HepG2 (cell line): ENCODE results near the gene CLIC4. TPM values are rescaled to one million over a fixed set of nuclear protein-coding genes. Genes with fewer than 3 reads are reported as not detected.

Experiments
- ATAC-seq: fragments of 200-7000 bp; cut with Tn5 transposase; 3 replicates; pipeline ENCODE4 v1.9.1; 2020; ENCODE audit warnings: mild to moderate bottlenecking, moderate library complexity
- BruUV-seq: library from RNA; stranded (reverse); fragments of 400-500 nt; replicated peaks from 2 replicates; lab custom pipeline; 2021; lab: Mats Ljungman, UMichigan
- CTCF ChIA-PET: fragments of 300-600 bp; formaldehyde crosslinking; extraction: SDS; loops from one replicate; lab custom pipeline; 2021; ENCODE audit warnings: low total read pairs, inconsistent platforms, low intra/inter-chr PET ratio; lab: Yijun Ruan, JAX
- POLR2A ChIA-PET: fragments of 350-600 bp; sonication (Branson Sonifier 250); formaldehyde crosslinking; loops from one replicate; lab custom pipeline; 2020; ENCODE audit warnings: antibody characterized with exemption, inconsistent platforms; lab: Yijun Ruan, JAX
- DNase-seq: peaks from one replicate; pipeline ENCODE4 v3.0.0-alpha.2; 2015; ENCODE audit warnings: low spot score
- FAIRE-seq: peaks from 3 replicates; lab custom pipeline; 2011; peaks lifted over from hg19 to GRCh38; lab: Jason Lieb, UNC
- H2AFZ ChIP-seq: one replicate; pipeline ENCODE4 v1.6.1; 2011; ENCODE audit warnings: low read length, inconsistent platforms
- H3K27ac ChIP-seq: fragments of 300-600 bp; 3 replicates; pipeline ENCODE4 v1.8.0; 2011; ENCODE audit warnings: mixed run types, mild to moderate bottlenecking, mixed read lengths, low read length, inconsistent platforms; ENCODE audit not compliant: insufficient read depth; ENCODE audit errors: extremely low read length
- H3K27me3 ChIP-seq, 2 experiments: fragments of 200-600 bp in 1 of 2; 2 replicates in 1 of 2; 3 replicates in 1 of 2; pipeline versions ENCODE4 v1.6.0 to v1.8.0; 2011; ENCODE audit warnings: low read length in 2 of 2, mild to moderate bottlenecking in 2 of 2, moderate library complexity in 2 of 2, inconsistent platforms in 1 of 2; ENCODE audit not compliant: insufficient read depth in 2 of 2, control insufficient read depth in 1 of 2
- H3K36me3 ChIP-seq, 2 experiments: fragments of 200-600 bp in 1 of 2; replicated peaks in 1 of 2; 2 replicates in 1 of 2; 3 replicates in 1 of 2; pipeline versions ENCODE4 v1.5.1 to v1.8.0; 2011; ENCODE audit warnings: low read length in 2 of 2, inconsistent platforms in 1 of 2; ENCODE audit not compliant: insufficient read depth in 2 of 2, control insufficient read depth in 1 of 2
- H3K4me1 ChIP-seq: 2 replicates; pipeline ENCODE4 v1.5.1; 2012; ENCODE audit warnings: low read length, inconsistent platforms; ENCODE audit not compliant: insufficient read depth
- H3K4me2 ChIP-seq: 2 replicates; pipeline ENCODE4 v1.6.0; 2011; ENCODE audit warnings: low read depth, low read length, inconsistent platforms
- H3K4me3 ChIP-seq, 3 experiments: fragments of 200-600 bp in 1 of 3; sonication (generic), shearing (Covaris generic) in 1 of 3; replicated peaks in 1 of 3; 2 replicates each; pipeline ENCODE4 v1.5.1; 2011 to 2016; ENCODE audit warnings: low read length in 3 of 3, inconsistent platforms in 2 of 3, low read depth in 2 of 3, mild to moderate bottlenecking in 2 of 3, control low read depth in 1 of 3, mixed read lengths in 1 of 3; ENCODE audit not compliant: insufficient read depth in 1 of 3
- H3K79me2 ChIP-seq: one replicate; pipeline ENCODE4 v1.6.1; 2011; ENCODE audit warnings: low read length, inconsistent platforms; ENCODE audit not compliant: insufficient read depth
- H3K9ac ChIP-seq: 2 replicates; pipeline ENCODE4 v1.6.0; 2011; ENCODE audit warnings: mild to moderate bottlenecking, low read depth, low read length, inconsistent platforms; ENCODE audit not compliant: insufficient read depth
- H3K9me3 ChIP-seq: 2 replicates; pipeline ENCODE4 v1.5.1; 2012; ENCODE audit warnings: mild to moderate bottlenecking, low read length
- H4K20me1 ChIP-seq: 2 replicates; pipeline ENCODE4 v1.6.0; 2011; ENCODE audit warnings: inconsistent platforms, mild to moderate bottlenecking, low read length, moderate library complexity; ENCODE audit not compliant: insufficient read depth
- CEBPB ChIP-seq: IDR thresholded peaks from 2 replicates; pipeline ENCODE4 v1.6.1; 2011; ENCODE audit warnings: low read depth, low read length, improper control_type of control experiment, borderline replicate concordance
- ELF3 ChIP-seq: IDR thresholded peaks from 2 replicates; pipeline ENCODE4 v1.6.1; 2016; ENCODE audit warnings: missing genetic modification reagents, missing compliant biosample characterization
- FLYWCH1 ChIP-seq: sonication (generic); formaldehyde crosslinking; IDR thresholded peaks from 2 replicates; pipeline ENCODE4 v1.8.1; 2023; ENCODE audit warnings: mild to moderate bottlenecking, missing genetic modification reagents
- FOXO1 ChIP-seq: sonication (generic); formaldehyde crosslinking; IDR thresholded peaks from 2 replicates; pipeline ENCODE4 v1.4.0; 2020; ENCODE audit warnings: missing genetic modification reagents
- ISX ChIP-seq: sonication (generic); formaldehyde crosslinking; conservative IDR thresholded peaks from 2 replicates; pipeline ENCODE4 v1.5.0; 2020; ENCODE audit warnings: missing genetic modification reagents
- NAIF1 ChIP-seq: sonication (generic); formaldehyde crosslinking; IDR thresholded peaks from 2 replicates; pipeline ENCODE4 v1.5.0; 2020; ENCODE audit warnings: mild to moderate bottlenecking, missing genetic modification reagents, borderline replicate concordance
- ZNF138 ChIP-seq: sonication (generic); formaldehyde crosslinking; IDR thresholded peaks from 2 replicates; pipeline ENCODE4 v1.5.0; 2020; ENCODE audit warnings: mild to moderate bottlenecking, low read depth, missing genetic modification reagents
- ZNF230 ChIP-seq: sonication (generic); formaldehyde crosslinking; IDR thresholded peaks from 2 replicates; pipeline ENCODE4 v1.4.0; 2020; ENCODE audit warnings: mild to moderate bottlenecking, missing genetic modification reagents
- ZNF414 ChIP-seq: sonication (generic); formaldehyde crosslinking; IDR thresholded peaks from 2 replicates; pipeline ENCODE4 v1.5.0; 2020; ENCODE audit warnings: missing genetic modification reagents
- ZNF615 ChIP-seq: sonication (generic); formaldehyde crosslinking; IDR thresholded peaks from 2 replicates; pipeline ENCODE4 v1.5.0; 2020; ENCODE audit warnings: mild to moderate bottlenecking, missing genetic modification reagents, borderline replicate concordance
- ZNF816 ChIP-seq: sonication (generic); formaldehyde crosslinking; IDR thresholded peaks from 2 replicates; pipeline ENCODE4 v1.8.0; 2022; ENCODE audit warnings: missing genetic modification reagents, mild to moderate bottlenecking, borderline replicate concordance
- ZSCAN20 ChIP-seq: sonication (generic); formaldehyde crosslinking; IDR thresholded peaks from 2 replicates; pipeline ENCODE4 v1.4.0; 2020; ENCODE audit warnings: missing genetic modification reagents, mild to moderate bottlenecking, borderline replicate concordance
- ZSCAN31 ChIP-seq: sonication (generic); formaldehyde crosslinking; IDR thresholded peaks from 2 replicates; pipeline ENCODE4 v1.5.0; 2020; ENCODE audit warnings: low read depth, mild to moderate bottlenecking, missing genetic modification reagents
- WGBS: methylation state at CpG from one replicate; pipeline ENCODE4 v1.1.6; 2017; ENCODE audit warnings: low lambda C conversion rate; 5-methylcytosine and 5-hydroxymethylcytosine counted together
- in situ Hi-C: cut with HindIII; loops from 2 replicates; pipeline ENCODE4 v1.10.0; 2017; ENCODE audit warnings: low pct_unique_long_range_greater_than_20kb; ENCODE audit not compliant: extremely low pct_ligation_motif_present
- intact Hi-C: fragments of 100-400 bp; cut with micrococcal nuclease; formaldehyde crosslinking; loops from one replicate; pipeline ENCODE4 v1.10.0; 2022; ENCODE audit not compliant: unreplicated experiment
- polyA plus RNA-seq, 8 experiments: library from polyadenylated mRNA; depleted of rRNA in 3 of 8; stranded (reverse) in 7 of 8; unstranded in 1 of 8; fragments of >200 nt; fragmentation: Illumina TruSeq in 4 of 8; extraction: Trizol in 4 of 8; gene quantifications; 2 replicates each; pipeline versions ENCODE4 v1.2.1 to v1.2.3, GENCODE V29; 2011 to 2016; ENCODE audit warnings: low read depth in 4 of 8, missing spikeins in 1 of 8, mixed read lengths in 1 of 8; ENCODE audit not compliant: insufficient read depth in 1 of 8
- total RNA-seq, 5 experiments: library from RNA; depleted of rRNA; stranded (reverse); fragments of >200 nt; fragmentation: Illumina TruSeq; extraction: Trizol; gene quantifications; 2 replicates each; pipeline ENCODE4 v1.2.3, GENCODE V29; 2016; ENCODE audit warnings: low read depth in 1 of 5

Gene CLIC4
- total and polyA plus RNA-seq, 2 of the 13 experiments (the other 11 are each of a cell fraction or from before 2014, with no cell fraction given): 23.3 to 77.4 TPM

GRCh38 chr1:24878775-24879742, 133.8 kb downstream of the CLIC4 start (continued):
- TF ChIP-seq FOXO1 (CRISPR knock-in tag): no peak
- no peak for TF ChIP-seq ZNF230 (CRISPR knock-in tag)
- no peak for TF ChIP-seq FLYWCH1
- no peak for TF ChIP-seq ZNF414
- TF ChIP-seq ZNF816: no peak
- no peak for TF ChIP-seq NAIF1 (CRISPR knock-in tag)
- TF ChIP-seq ISX (CRISPR knock-in tag): no peak
- TF ChIP-seq ZNF615 (CRISPR knock-in tag): no peak

- H3K9ac ChIP-seq: no peak overlapping the region
- no peaks in the 10 kb centered on the region for H3K9me3 ChIP-seq
These were observed 135.8 kb downstream of the CLIC4 start for GRCh38 chr1:24881034-24881433.

More at GRCh38 chr1:24881034-24881433, 135.8 kb downstream of the CLIC4 start:
- ATAC-seq (no peak), DNase-seq (no peak), FAIRE-seq (no peak)
- 0% methylated on average over 1 of the region's 1 CpG for WGBS
- Histone ChIP-seq H3K27me3 (no peaks in the 10 kb centered on the region), H3K4me3 (no peak overlapping the region), H3K36me3 (no peaks in the 10 kb centered on the region), H2AFZ (no peak overlapping the region), H3K4me2 (no peak overlapping the region), H3K4me1 (peaks cover 16% of the 10 kb centered on the region), H4K20me1 (no peaks in the 10 kb centered on the region), H3K79me2 (no peaks in the 10 kb centered on the region), H3K27ac (no peak overlapping the region)
- TF ChIP-seq ZSCAN31 (no peak), CEBPB (0 out of 2 replicates have a peak, but pooled peaks have one; percentile 43), ZNF138 (CRISPR knock-in tag) (no peak), ELF3 (CRISPR knock-in tag) (no peak), ZSCAN20 (no peak)
- in situ Hi-C loops: no loop called here
- intact Hi-C loops: no loop called here
- ChIA-PET POLR2A (no interaction called here), CTCF (no interaction called here)
- no TSS peak for BruUV-seq
